HepG2 (cell line): ENCODE measurements around the gene WWP2. TPM values are rescaled to one million over a fixed set of nuclear protein-coding genes. Genes with fewer than 3 reads are reported as not detected.

Experiments used
- ATAC-seq: fragments of 200-7000 bp; cut with Tn5 transposase; 3 replicates; pipeline ENCODE4 v1.9.1; 2020; ENCODE audit warnings: mild to moderate bottlenecking, moderate library complexity
- BruUV-seq: library from RNA; stranded (reverse); fragments of 400-500 nt; replicated peaks from 2 replicates; lab custom pipeline; 2021; lab: Mats Ljungman, UMichigan
- CTCF ChIA-PET: fragments of 300-600 bp; formaldehyde crosslinking; extraction: SDS; loops from one replicate; lab custom pipeline; 2021; ENCODE audit warnings: low total read pairs, inconsistent platforms, low intra/inter-chr PET ratio; lab: Yijun Ruan, JAX
- POLR2A ChIA-PET: fragments of 350-600 bp; sonication (Branson Sonifier 250); formaldehyde crosslinking; loops from one replicate; lab custom pipeline; 2020; ENCODE audit warnings: antibody characterized with exemption, inconsistent platforms; lab: Yijun Ruan, JAX
- DNase-seq: peaks from one replicate; pipeline ENCODE4 v3.0.0-alpha.2; 2015; ENCODE audit warnings: low spot score
- FAIRE-seq: peaks from 3 replicates; lab custom pipeline; 2011; peaks lifted over from hg19 to GRCh38; lab: Jason Lieb, UNC
- H2AFZ ChIP-seq: one replicate; pipeline ENCODE4 v1.6.1; 2011; ENCODE audit warnings: low read length, inconsistent platforms
- H3K27ac ChIP-seq: fragments of 300-600 bp; 3 replicates; pipeline ENCODE4 v1.8.0; 2011; ENCODE audit warnings: mixed run types, mild to moderate bottlenecking, mixed read lengths, low read length, inconsistent platforms; ENCODE audit not compliant: insufficient read depth; ENCODE audit errors: extremely low read length
- H3K27me3 ChIP-seq, 2 experiments: fragments of 200-600 bp in 1 of 2; 2 replicates in 1 of 2; 3 replicates in 1 of 2; pipeline versions ENCODE4 v1.6.0 to v1.8.0; 2011; ENCODE audit warnings: low read length in 2 of 2, mild to moderate bottlenecking in 2 of 2, moderate library complexity in 2 of 2, inconsistent platforms in 1 of 2; ENCODE audit not compliant: insufficient read depth in 2 of 2, control insufficient read depth in 1 of 2
- H3K36me3 ChIP-seq, 2 experiments: fragments of 200-600 bp in 1 of 2; replicated peaks in 1 of 2; 2 replicates in 1 of 2; 3 replicates in 1 of 2; pipeline versions ENCODE4 v1.5.1 to v1.8.0; 2011; ENCODE audit warnings: low read length in 2 of 2, inconsistent platforms in 1 of 2; ENCODE audit not compliant: insufficient read depth in 2 of 2, control insufficient read depth in 1 of 2
- H3K4me1 ChIP-seq: 2 replicates; pipeline ENCODE4 v1.5.1; 2012; ENCODE audit warnings: low read length, inconsistent platforms; ENCODE audit not compliant: insufficient read depth
- H3K4me2 ChIP-seq: 2 replicates; pipeline ENCODE4 v1.6.0; 2011; ENCODE audit warnings: low read depth, low read length, inconsistent platforms
- H3K4me3 ChIP-seq, 3 experiments: fragments of 200-600 bp in 1 of 3; sonication (generic), shearing (Covaris generic) in 1 of 3; replicated peaks in 1 of 3; 2 replicates each; pipeline ENCODE4 v1.5.1; 2011 to 2016; ENCODE audit warnings: low read length in 3 of 3, inconsistent platforms in 2 of 3, low read depth in 2 of 3, mild to moderate bottlenecking in 2 of 3, control low read depth in 1 of 3, mixed read lengths in 1 of 3; ENCODE audit not compliant: insufficient read depth in 1 of 3
- H3K79me2 ChIP-seq: one replicate; pipeline ENCODE4 v1.6.1; 2011; ENCODE audit warnings: low read length, inconsistent platforms; ENCODE audit not compliant: insufficient read depth
- H3K9ac ChIP-seq: 2 replicates; pipeline ENCODE4 v1.6.0; 2011; ENCODE audit warnings: mild to moderate bottlenecking, low read depth, low read length, inconsistent platforms; ENCODE audit not compliant: insufficient read depth
- H3K9me3 ChIP-seq: 2 replicates; pipeline ENCODE4 v1.5.1; 2012; ENCODE audit warnings: mild to moderate bottlenecking, low read length
- H4K20me1 ChIP-seq: 2 replicates; pipeline ENCODE4 v1.6.0; 2011; ENCODE audit warnings: inconsistent platforms, mild to moderate bottlenecking, low read length, moderate library complexity; ENCODE audit not compliant: insufficient read depth
- NPAS2 ChIP-seq: sonication (generic); formaldehyde crosslinking; IDR thresholded peaks from 2 replicates; pipeline ENCODE4 v1.8.0; 2022; ENCODE audit warnings: mild to moderate bottlenecking, missing genetic modification reagents, borderline replicate concordance
- THAP11 ChIP-seq: IDR thresholded peaks from 2 replicates; pipeline ENCODE4 v1.6.1; 2016; ENCODE audit warnings: missing biosample characterization, missing genetic modification reagents
- ZNF12 ChIP-seq: sonication (generic); formaldehyde crosslinking; IDR thresholded peaks from 2 replicates; pipeline ENCODE4 v1.5.0; 2020; ENCODE audit warnings: missing genetic modification reagents
- ZNF547 ChIP-seq: sonication (generic); formaldehyde crosslinking; IDR thresholded peaks from 2 replicates; pipeline ENCODE4 v1.5.1; 2020; ENCODE audit warnings: mild to moderate bottlenecking, missing genetic modification reagents
- WGBS: methylation state at CpG from one replicate; pipeline ENCODE4 v1.1.6; 2017; ENCODE audit warnings: low lambda C conversion rate; 5-methylcytosine and 5-hydroxymethylcytosine counted together
- in situ Hi-C: cut with HindIII; loops from 2 replicates; pipeline ENCODE4 v1.10.0; 2017; ENCODE audit warnings: low pct_unique_long_range_greater_than_20kb; ENCODE audit not compliant: extremely low pct_ligation_motif_present
- intact Hi-C: fragments of 100-400 bp; cut with micrococcal nuclease; formaldehyde crosslinking; loops from one replicate; pipeline ENCODE4 v1.10.0; 2022; ENCODE audit not compliant: unreplicated experiment
- polyA plus RNA-seq, 8 experiments: library from polyadenylated mRNA; depleted of rRNA in 3 of 8; stranded (reverse) in 7 of 8; unstranded in 1 of 8; fragments of >200 nt; fragmentation: Illumina TruSeq in 4 of 8; extraction: Trizol in 4 of 8; gene quantifications; 2 replicates each; pipeline versions ENCODE4 v1.2.1 to v1.2.3, GENCODE V29; 2011 to 2016; ENCODE audit warnings: low read depth in 4 of 8, missing spikeins in 1 of 8, mixed read lengths in 1 of 8; ENCODE audit not compliant: insufficient read depth in 1 of 8
- total RNA-seq, 5 experiments: library from RNA; depleted of rRNA; stranded (reverse); fragments of >200 nt; fragmentation: Illumina TruSeq; extraction: Trizol; gene quantifications; 2 replicates each; pipeline ENCODE4 v1.2.3, GENCODE V29; 2016; ENCODE audit warnings: low read depth in 1 of 5
- TF ChIP-seq, protein P1 (sequence below): sonication (generic); formaldehyde crosslinking; IDR thresholded peaks from 2 replicates; pipeline ENCODE4 v1.5.0; 2020; ENCODE audit warnings: mild to moderate bottlenecking, missing genetic modification reagents, borderline replicate concordance
- TF ChIP-seq, protein P2 (sequence below): sonication (generic); formaldehyde crosslinking; IDR thresholded peaks from 2 replicates; pipeline ENCODE4 v1.5.1; 2020; ENCODE audit warnings: missing genetic modification reagents, mild to moderate bottlenecking, borderline replicate concordance
- TF ChIP-seq, protein P3 (sequence below), 2 experiments: fragments of 450-650 bp in 1 of 2; sonication (generic) in 1 of 2; formaldehyde crosslinking in 1 of 2; IDR thresholded peaks; 2 replicates each; pipeline versions ENCODE4 v1.6.1 to v1.8.0; 2016 to 2022; ENCODE audit warnings: antibody characterized with exemption in 1 of 2, mild to moderate bottlenecking in 1 of 2, missing genetic modification reagents in 1 of 2

Gene WWP2
- total and polyA plus RNA-seq, 2 of the 13 experiments (the other 11 are each of a cell fraction or from before 2014, with no cell fraction given) = 11.4 to 28.2 TPM

DNA sequence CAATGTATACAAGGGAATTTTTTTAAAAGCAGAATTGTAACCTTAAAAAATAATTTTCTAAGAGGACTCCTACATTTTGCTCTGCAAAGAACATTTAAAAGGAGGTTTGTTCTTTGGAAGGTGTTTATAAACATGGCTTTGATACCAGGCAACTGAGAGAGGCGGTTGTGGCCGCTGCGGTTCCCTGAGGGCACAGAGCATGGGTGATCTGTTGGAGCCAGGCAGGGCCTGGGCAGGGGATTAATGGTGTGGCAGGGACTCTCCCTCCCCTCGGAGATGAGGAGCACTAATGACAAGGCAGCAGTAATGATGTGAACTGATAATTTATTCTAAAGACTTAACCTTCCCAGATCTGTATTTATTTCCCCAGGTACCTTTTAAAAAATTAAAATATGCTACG, 65.4 kb downstream of the WWP2 start:
- ChIA-PET POLR2A (no interaction called here), CTCF (no interaction called here)
- Histone ChIP-seq H3K4me1 (peaks cover 92% of the 10 kb centered on the region), H3K4me3 (no peak overlapping the region), H3K79me2 (no peaks in the 10 kb centered on the region), H4K20me1 (no peaks in the 10 kb centered on the region), H3K36me3 (peaks cover 0 to 2% of the 10 kb centered on the region in 2 experiments; a peak in 1 of 5 replicates), H3K9ac (no peak overlapping the region)
- intact Hi-C loops = no loop called here
- in situ Hi-C loops = no loop called here
- FAIRE-seq = no peak
- no peak for DNase-seq
- TF ChIP-seq, protein P1, sequence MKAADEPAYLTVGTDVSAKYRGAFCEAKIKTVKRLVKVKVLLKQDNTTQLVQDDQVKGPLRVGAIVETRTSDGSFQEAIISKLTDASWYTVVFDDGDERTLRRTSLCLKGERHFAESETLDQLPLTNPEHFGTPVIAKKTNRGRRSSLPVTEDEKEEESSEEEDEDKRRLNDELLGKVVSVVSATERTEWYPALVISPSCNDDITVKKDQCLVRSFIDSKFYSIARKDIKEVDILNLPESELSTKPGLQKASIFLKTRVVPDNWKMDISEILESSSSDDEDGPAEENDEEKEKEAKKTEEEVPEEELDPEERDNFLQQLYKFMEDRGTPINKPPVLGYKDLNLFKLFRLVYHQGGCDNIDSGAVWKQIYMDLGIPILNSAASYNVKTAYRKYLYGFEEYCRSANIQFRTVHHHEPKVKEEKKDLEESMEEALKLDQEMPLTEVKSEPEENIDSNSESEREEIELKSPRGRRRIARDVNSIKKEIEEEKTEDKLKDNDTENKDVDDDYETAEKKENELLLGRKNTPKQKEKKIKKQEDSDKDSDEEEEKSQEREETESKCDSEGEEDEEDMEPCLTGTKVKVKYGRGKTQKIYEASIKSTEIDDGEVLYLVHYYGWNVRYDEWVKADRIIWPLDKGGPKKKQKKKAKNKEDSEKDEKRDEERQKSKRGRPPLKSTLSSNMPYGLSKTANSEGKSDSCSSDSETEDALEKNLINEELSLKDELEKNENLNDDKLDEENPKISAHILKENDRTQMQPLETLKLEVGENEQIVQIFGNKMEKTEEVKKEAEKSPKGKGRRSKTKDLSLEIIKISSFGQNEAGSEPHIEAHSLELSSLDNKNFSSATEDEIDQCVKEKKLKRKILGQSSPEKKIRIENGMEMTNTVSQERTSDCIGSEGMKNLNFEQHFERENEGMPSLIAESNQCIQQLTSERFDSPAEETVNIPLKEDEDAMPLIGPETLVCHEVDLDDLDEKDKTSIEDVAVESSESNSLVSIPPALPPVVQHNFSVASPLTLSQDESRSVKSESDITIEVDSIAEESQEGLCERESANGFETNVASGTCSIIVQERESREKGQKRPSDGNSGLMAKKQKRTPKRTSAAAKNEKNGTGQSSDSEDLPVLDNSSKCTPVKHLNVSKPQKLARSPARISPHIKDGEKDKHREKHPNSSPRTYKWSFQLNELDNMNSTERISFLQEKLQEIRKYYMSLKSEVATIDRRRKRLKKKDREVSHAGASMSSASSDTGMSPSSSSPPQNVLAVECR (CRISPR knock-in tag) = no peak
- TF ChIP-seq ZNF12 (CRISPR knock-in tag) = no peak
- TF ChIP-seq, protein P2, sequence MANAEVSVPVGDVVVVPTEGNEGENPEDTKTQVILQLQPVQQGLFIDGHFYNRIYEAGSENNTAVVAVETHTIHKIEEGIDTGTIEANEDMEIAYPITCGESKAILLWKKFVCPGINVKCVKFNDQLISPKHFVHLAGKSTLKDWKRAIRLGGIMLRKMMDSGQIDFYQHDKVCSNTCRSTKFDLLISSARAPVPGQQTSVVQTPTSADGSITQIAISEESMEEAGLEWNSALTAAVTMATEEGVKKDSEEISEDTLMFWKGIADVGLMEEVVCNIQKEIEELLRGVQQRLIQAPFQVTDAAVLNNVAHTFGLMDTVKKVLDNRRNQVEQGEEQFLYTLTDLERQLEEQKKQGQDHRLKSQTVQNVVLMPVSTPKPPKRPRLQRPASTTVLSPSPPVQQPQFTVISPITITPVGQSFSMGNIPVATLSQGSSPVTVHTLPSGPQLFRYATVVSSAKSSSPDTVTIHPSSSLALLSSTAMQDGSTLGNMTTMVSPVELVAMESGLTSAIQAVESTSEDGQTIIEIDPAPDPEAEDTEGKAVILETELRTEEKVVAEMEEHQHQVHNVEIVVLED (CRISPR knock-in tag) = no peak
- no peak for TF ChIP-seq NPAS2
- TF ChIP-seq, protein P3, sequence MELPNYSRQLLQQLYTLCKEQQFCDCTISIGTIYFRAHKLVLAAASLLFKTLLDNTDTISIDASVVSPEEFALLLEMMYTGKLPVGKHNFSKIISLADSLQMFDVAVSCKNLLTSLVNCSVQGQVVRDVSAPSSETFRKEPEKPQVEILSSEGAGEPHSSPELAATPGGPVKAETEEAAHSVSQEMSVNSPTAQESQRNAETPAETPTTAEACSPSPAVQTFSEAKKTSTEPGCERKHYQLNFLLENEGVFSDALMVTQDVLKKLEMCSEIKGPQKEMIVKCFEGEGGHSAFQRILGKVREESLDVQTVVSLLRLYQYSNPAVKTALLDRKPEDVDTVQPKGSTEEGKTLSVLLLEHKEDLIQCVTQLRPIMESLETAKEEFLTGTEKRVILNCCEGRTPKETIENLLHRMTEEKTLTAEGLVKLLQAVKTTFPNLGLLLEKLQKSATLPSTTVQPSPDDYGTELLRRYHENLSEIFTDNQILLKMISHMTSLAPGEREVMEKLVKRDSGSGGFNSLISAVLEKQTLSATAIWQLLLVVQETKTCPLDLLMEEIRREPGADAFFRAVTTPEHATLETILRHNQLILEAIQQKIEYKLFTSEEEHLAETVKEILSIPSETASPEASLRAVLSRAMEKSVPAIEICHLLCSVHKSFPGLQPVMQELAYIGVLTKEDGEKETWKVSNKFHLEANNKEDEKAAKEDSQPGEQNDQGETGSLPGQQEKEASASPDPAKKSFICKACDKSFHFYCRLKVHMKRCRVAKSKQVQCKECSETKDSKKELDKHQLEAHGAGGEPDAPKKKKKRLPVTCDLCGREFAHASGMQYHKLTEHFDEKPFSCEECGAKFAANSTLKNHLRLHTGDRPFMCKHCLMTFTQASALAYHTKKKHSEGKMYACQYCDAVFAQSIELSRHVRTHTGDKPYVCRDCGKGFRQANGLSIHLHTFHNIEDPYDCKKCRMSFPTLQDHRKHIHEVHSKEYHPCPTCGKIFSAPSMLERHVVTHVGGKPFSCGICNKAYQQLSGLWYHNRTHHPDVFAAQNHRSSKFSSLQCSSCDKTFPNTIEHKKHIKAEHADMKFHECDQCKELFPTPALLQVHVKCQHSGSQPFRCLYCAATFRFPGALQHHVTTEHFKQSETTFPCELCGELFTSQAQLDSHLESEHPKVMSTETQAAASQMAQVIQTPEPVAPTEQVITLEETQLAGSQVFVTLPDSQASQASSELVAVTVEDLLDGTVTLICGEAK (IDR thresholded peaks at IDR 0.05) = no peak
- TF ChIP-seq, protein P3 (CRISPR knock-in tag; IDR thresholded peaks at IDR 0.05) = no peak
- no peak for TF ChIP-seq THAP11 (CRISPR knock-in tag)
- no peak for TF ChIP-seq ZNF547 (CRISPR knock-in tag)
- TF ChIP-seq, all 625 proteins: peak for 0
- Histone ChIP-seq H3K9me3 (no peaks in the 10 kb centered on the region), H3K4me2 (no peak overlapping the region), H2AFZ (no peak overlapping the region), H3K27ac (no peak overlapping the region), H3K27me3 (no peaks in the 10 kb centered on the region)
- ATAC-seq = no peak
- no TSS peak for BruUV-seq
- 93% methylated on average over 5 of the region's 5 CpGs for WGBS
